Glomerular visceral epithelial cell (primary cell): ENCODE measurements around the gene FILIP1.

Source experiments
- DNase-seq: peaks from one replicate; pipeline ENCODE4 v3.0.0-alpha.2; 2016; ENCODE audit errors: extremely low spot score

Gene FILIP1

GRCh38 chr6:75292555-75292954, 201.0 kb downstream of the FILIP1 start:
- DNase-seq, result no peak

GRCh38 chr6:75291744-75292143, 201.9 kb downstream of the FILIP1 start:
- no peak for DNase-seq

DNA sequence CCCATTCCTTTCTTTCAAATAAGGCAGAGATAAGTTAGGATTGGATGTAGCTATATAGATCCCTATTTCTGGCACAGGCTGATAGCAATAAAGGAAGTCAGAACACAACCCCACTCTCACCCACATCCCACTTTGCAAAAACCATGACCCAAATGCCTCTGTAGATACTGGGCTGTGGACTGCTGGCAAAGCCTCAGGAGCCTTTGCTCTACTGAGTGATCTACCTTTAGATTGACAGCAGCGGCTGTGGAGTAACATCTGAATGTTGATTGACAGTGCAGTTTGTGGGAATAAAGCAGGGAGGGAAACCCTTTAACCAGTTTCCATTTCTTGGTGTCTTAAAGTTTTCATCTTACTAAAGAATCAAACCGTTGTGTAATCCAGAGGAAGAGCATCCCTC, 202.3 kb downstream of the FILIP1 start:
- no peak for DNase-seq

- DNase-seq, result no peak
These were observed 203.3 kb downstream of the FILIP1 start for GRCh38 chr6:75290136-75290945.

GRCh38 chr6:75288023-75288422, 205.6 kb downstream of the FILIP1 start:
- no peak for DNase-seq

DNA sequence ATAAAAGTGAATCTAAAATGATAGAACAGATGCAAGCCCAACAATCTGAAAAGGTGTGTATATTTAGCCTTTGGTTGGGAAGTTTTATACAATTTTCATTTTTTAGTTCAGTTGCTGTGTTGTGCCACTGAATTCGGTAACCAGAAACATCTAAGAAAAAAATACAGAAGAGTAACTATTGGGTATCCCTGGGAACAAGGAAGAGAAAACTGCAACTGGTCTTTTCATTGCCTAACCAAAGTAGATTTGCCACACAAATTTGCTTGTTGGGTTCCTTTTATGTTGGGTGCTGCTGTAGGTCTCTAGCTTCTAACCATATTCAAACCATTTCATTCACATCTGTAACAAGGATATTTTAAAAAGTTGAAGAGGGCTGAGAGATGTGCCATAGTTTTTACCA, 206.2 kb downstream of the FILIP1 start:
- no peak for DNase-seq

- DNase-seq, result no peak
These were observed 206.6 kb downstream of the FILIP1 start for GRCh38 chr6:75286955-75287354.

DNA sequence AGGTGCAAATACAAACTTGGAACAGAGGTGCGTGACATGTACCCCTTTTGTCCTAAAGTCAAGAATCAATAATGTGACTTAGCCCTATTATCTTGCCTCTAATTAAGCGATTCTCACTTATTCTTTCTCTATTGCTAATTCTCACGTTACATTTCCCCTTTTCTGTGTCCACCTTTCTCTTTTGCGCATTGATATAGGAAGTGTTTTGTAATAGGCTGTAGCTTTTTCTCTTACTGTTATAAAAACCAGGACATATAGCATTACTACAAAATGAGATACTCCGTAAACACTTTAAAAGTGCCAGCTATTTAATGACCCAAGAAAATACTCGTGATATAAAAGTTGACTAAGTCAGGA, 208.3 kb downstream of the FILIP1 start:
- no peak for DNase-seq

- DNase-seq, result peak; percentile 100
These were observed 208.8 kb downstream of the FILIP1 start, which contains the start of gene TMEM30A for GRCh38 chr6:75284632-75285282. TSS of gene TMEM30A (minus strand) at chr6:75284792. CDS start at chr6:75284638, 154 bp downstream.

- DNase-seq, result peak; percentile 15
These were observed 209.5 kb downstream of the FILIP1 start for GRCh38 chr6:75283907-75284631.

DNA sequence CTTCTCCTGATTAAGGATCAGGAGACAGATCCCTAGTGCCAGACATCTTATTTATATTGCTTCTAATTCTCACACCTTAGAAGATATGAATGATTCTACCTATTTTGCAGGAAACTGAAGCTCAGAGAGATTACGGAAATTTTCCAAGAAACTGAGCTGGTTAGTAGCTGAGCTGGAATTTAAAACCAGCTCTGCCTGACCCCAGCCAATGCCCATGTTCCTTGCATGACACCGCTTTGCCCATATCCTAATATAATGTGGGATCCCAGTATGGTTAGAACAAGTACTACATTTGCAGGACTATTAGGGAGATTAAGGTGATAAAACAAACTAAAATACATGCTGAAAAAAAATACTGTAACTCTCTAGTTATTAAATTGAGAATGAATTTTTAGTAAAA, 210.9 kb downstream of the FILIP1 start:
- DNase-seq, result no peak

DNA sequence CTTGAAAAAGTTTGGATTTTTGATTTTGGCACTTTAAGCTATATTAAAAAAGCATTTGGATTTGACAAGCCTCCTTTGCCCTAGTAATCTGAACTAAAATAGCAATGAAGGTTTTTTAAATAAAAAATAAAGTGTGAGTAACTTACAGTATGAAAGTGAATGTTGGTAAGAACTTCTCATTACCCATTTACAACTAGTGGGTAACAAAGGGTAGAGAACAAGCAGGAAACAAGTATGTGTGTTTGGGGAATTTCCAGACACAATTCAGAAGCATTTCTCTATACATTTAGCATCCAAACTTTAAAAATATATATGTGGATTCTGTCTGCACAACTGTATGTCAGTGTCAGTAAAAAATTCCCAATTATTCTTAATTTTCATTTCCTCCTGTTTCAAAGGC, 211.9 kb downstream of the FILIP1 start:
- no peak for DNase-seq

- DNase-seq, result no peak
These were observed 213.3 kb downstream of the FILIP1 start for GRCh38 chr6:75280131-75280855.

DNA sequence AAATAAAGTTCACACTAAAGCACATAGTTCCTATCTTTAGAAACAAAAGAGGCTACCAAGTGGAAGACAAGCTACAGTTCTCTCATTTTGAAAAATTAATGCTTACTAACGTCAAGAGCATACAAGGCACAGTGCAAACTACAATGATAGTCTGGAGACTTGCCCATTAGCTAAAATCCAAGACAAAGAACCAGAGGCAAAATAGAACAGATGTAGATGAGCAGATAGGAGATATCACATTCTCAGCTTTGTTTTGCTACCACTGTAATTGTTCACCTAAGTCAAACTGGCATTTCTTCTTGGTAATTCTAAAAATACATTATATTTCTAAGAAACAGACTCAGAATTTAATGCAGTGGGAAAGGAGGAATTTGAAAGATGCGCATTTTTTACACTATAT, 214.2 kb downstream of the FILIP1 start:
- DNase-seq, result no peak

GRCh38 chr6:75278474-75279077, 215.0 kb downstream of the FILIP1 start:
- peak; percentile 23 for DNase-seq

DNA sequence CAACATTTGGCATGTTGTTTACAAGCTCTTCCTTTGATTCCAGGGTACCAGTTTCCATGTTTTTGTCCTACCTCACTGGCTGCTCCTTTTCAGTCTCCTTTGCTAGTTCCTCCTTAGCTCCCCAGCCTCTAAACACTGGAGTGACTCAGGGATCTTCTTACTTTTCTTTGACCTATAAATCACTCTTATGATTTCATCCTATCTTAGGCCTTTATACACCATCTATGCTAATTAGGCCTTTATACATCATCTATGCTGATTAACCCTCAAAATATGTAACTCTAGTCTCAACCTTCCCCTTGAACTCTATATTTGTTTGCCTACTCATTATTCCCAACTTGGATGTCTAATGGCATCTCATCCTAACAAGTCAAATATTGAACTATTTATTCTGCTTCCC, 218.5 kb downstream of the FILIP1 start:
- DNase-seq, result peak; percentile 33

- DNase-seq, result no peak
These were observed 220.6 kb downstream of the FILIP1 start for GRCh38 chr6:75273009-75273408.

- peak; percentile 62 for DNase-seq
These were observed 221.3 kb downstream of the FILIP1 start for GRCh38 chr6:75272145-75272840.

GRCh38 chr6:75268988-75269354, 224.6 kb downstream of the FILIP1 start:
- DNase-seq, result no peak

DNA sequence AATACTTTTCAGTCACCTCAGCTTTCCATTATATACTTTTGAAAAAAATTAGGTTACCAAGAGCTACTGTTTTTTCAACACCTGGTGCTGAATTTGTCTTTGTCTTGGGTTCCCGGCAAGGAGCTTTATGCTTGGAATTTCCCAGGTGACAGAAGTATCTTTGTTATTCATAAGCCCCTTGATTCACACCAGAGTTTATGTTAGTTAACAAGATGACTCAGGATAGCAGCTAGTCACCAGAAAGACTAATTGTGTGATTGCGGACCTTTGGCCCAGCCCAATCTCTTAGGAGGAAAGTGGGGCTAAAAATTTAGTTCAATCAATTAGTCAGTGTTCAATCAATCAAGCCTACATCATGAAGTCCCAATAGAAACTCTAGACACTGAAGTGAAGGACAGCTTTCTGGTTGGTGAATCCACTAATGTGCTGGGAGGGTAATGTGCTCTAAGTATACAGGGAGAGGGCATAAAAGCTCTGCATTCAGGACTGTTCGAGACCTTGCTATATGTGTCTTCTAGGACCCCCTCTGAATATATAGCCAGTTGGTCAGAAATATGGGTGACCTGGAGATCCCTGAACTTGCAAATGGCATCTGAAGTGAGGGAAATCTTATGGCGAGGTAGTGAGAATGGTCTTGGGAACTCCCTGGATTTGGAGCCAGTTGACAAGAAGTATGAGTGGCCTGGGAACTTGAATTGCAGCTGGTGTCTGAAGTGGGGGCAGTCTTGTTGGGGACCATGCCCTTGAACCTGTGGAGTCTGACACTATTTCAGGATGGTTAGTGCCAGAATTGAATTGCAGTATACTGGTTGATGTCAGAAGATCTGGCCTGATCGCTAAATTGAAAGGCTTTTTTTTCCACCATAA, 225.2 kb downstream of the FILIP1 start:
- DNase-seq, result peak; percentile 43
